H1 (cell line): Measurements from ENCODE around the gene SESN1. TPM values are rescaled to one million over a fixed set of nuclear protein-coding genes. Genes with fewer than 3 reads are reported as not detected.

Source experiments
- ASH2L ChIP-seq: fragments of 200-600, 300-600 bp; sonication (generic); IDR thresholded peaks from one replicate; pipeline ENCODE4 v1.7.1; 2017; ENCODE audit warnings: low read length
- BCL11A ChIP-seq, 2 experiments: IDR thresholded peaks; one replicate each; pipeline ENCODE4 v1.6.1; 2011; ENCODE audit warnings: low read depth in 2 of 2, low read length in 2 of 2, mild to moderate bottlenecking in 2 of 2
- CBX5 ChIP-seq: fragments of 300-800, 300-1000 bp; sonication (generic); IDR thresholded peaks from 2 replicates; pipeline ENCODE4 v1.7.1; 2016; ENCODE audit warnings: antibody characterized with exemption, low read length, low read depth
- CEBPB ChIP-seq: IDR thresholded peaks from 2 replicates; pipeline ENCODE4 v1.6.1; 2012; ENCODE audit warnings: low read depth, low read length
- CHD2 ChIP-seq: IDR thresholded peaks from 2 replicates; pipeline ENCODE4 v1.6.1; 2012; ENCODE audit warnings: low read length, improper control_type of control experiment
- CREB1 ChIP-seq: IDR thresholded peaks from 2 replicates; pipeline ENCODE4 v1.6.1; 2012; ENCODE audit warnings: inconsistent platforms
- CTBP2 ChIP-seq: IDR thresholded peaks from 2 replicates; pipeline ENCODE4 v1.7.0; 2011; ENCODE audit warnings: borderline replicate concordance, mild to moderate bottlenecking, moderate library complexity, mixed read lengths, low read length; ENCODE audit not compliant: insufficient read depth, insufficient read length
- EP300 ChIP-seq, 2 experiments: IDR thresholded peaks; 1 replicate in 1 of 2; 2 replicates in 1 of 2; pipeline ENCODE4 v1.6.1; 2011 to 2012; ENCODE audit warnings: low read depth in 2 of 2, low read length in 2 of 2, mild to moderate bottlenecking in 2 of 2, borderline replicate concordance in 1 of 2, inconsistent platforms in 1 of 2, moderate library complexity in 1 of 2
- KDM4A ChIP-seq: IDR thresholded peaks from one replicate; pipeline ENCODE4 v1.7.1; 2012; ENCODE audit warnings: low read depth, mild to moderate bottlenecking, moderate library complexity, low read length, inconsistent platforms; ENCODE audit not compliant: severe bottlenecking
- PHF8 ChIP-seq: fragments of 200-600 bp; sonication (generic); conservative IDR thresholded peaks from 2 replicates; pipeline ENCODE4 v1.7.1; 2012; ENCODE audit warnings: low read depth, mild to moderate bottlenecking, inconsistent platforms, low read length, moderate library complexity
- POLR2A ChIP-seq, 2 experiments: IDR thresholded peaks; 1 replicate in 1 of 2; 2 replicates in 1 of 2; pipeline ENCODE4 v1.6.1; 2011; ENCODE audit warnings: low read depth in 2 of 2, low read length in 2 of 2, mild to moderate bottlenecking in 2 of 2; ENCODE audit errors: control extremely low read depth in 1 of 2
- RBBP5 ChIP-seq: IDR thresholded peaks from 2 replicates; pipeline ENCODE4 v1.7.1; 2012; ENCODE audit warnings: low read depth, mild to moderate bottlenecking, inconsistent platforms, low read length, moderate library complexity, borderline replicate concordance
- SIN3A ChIP-seq, 2 experiments: IDR thresholded peaks in 1 of 2; conservative IDR thresholded peaks in 1 of 2; 2 replicates each; pipeline ENCODE4 v1.6.1; 2011 to 2012; ENCODE audit warnings: low read length in 2 of 2, improper control_type of control experiment in 1 of 2, low read depth in 1 of 2, mild to moderate bottlenecking in 1 of 2
- SIRT6 ChIP-seq: IDR thresholded peaks from one replicate; pipeline ENCODE4 v1.7.1; 2012; ENCODE audit warnings: low read length, inconsistent platforms
- SIX5 ChIP-seq: IDR thresholded peaks from 2 replicates; pipeline ENCODE4 v1.6.1; 2011; ENCODE audit warnings: mild to moderate bottlenecking, low read depth, low read length
- SP1 ChIP-seq: IDR thresholded peaks from 2 replicates; pipeline ENCODE4 v1.6.1; 2011; ENCODE audit warnings: low read depth, low read length
- SP2 ChIP-seq: IDR thresholded peaks from 2 replicates; pipeline ENCODE4 v1.6.1; 2012; ENCODE audit warnings: mild to moderate bottlenecking, low read length, inconsistent platforms
- SP4 ChIP-seq: IDR thresholded peaks from 2 replicates; pipeline ENCODE4 v1.6.1; 2012; ENCODE audit warnings: low read length, inconsistent platforms
- TAF1 ChIP-seq: IDR thresholded peaks from 2 replicates; pipeline ENCODE4 v1.6.1; 2011; ENCODE audit warnings: mild to moderate bottlenecking, low read depth, low read length
- TAF7 ChIP-seq: optimal IDR thresholded peaks from 2 replicates; pipeline ENCODE3; 2011; ENCODE audit warnings: low read depth, mild to moderate bottlenecking, inconsistent platforms, low read length, moderate library complexity, borderline replicate concordance
- TBP ChIP-seq: IDR thresholded peaks from 2 replicates; pipeline ENCODE4 v1.6.1; 2011; ENCODE audit warnings: low read depth, low read length, improper control_type of control experiment
- TCF12 ChIP-seq: IDR thresholded peaks from 2 replicates; pipeline ENCODE4 v1.6.1; 2011; ENCODE audit warnings: low read depth, mild to moderate bottlenecking, low read length
- polyA plus RNA-seq, 7 experiments: library from polyadenylated mRNA; depleted of rRNA in 3 of 7; stranded (reverse) in 5 of 7; unstranded in 2 of 7; fragments of >200 nt in 5 of 7; fragments of 200-250 nt in 2 of 7; gene quantifications; 1 replicate in 5 of 7; 2 replicates in 1 of 7; 4 replicates in 1 of 7; pipeline versions ENCODE4 v1.2.1 to v1.2.3, GENCODE V29; 2011 to 2013; ENCODE audit warnings: missing spikeins in 2 of 7, mixed read lengths in 2 of 7
- total RNA-seq: library from RNA; stranded (reverse); fragmentation: NEBNext Ultra II Directional; extraction: Animal tissue kit (Norgen Biotek cat#: 25700); gene quantifications from 2 replicates; pipeline ENCODE4 v1.2.1, GENCODE V29; 2021
- TF ChIP-seq, protein P1 (sequence below): IDR thresholded peaks from 2 replicates; pipeline ENCODE4 v1.6.1; 2011; ENCODE audit warnings: low read depth, mild to moderate bottlenecking, low read length; ENCODE audit not compliant: insufficient read depth
- TF ChIP-seq, protein P2 (sequence below): IDR thresholded peaks from 2 replicates; pipeline ENCODE4 v1.6.1; 2012; ENCODE audit warnings: inconsistent platforms

The SESN1 gene
- total and polyA plus RNA-seq, 2 of the 8 experiments (the other 6 are each of a cell fraction or from before 2014, with no cell fraction given) = 12.8 to 15.6 TPM

DNA sequence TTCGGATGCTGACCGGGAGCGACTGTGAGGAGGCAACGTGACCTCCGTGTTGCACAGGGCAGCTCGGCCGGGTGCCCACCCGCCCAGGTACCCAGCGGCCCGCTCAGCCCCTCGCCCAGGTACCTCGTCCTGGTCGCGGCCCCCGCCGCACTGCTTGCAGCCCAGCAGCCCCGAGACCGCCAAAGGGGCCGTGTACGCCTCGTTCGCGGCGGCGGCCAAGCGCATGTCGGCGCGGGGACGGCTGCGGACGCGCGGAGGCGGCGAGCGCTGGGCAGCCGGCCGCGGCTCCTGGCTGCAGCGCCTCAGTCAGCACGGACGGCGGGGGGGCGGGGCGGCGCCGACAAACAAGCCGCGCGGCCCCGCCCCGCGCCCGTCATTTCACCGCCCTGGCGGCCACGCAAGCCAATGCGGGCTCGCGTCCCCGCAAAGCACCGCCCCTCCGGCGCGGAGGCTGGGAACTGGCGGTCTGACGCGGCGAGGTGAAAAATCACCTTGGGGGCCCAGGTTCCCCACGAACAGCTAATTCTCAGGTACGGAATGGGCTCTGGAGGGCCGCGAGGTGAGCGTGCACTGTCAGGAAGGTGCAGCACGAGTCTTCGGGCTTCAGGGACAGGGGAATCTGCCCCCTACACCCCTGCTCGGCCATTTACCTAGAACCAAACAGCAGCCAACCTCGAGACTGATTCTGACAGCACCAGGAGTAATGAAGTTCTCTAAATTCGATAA is 85.2 kb downstream of the SESN1 start (continued):
- TF ChIP-seq KDM4A (peak; percentile 81), CHD2 (peak; percentile 86), TAF7 (peak; percentile 66), CREB1 (peak; percentile 58; the same call in 1 of the 2 replicates), RBBP5 (peak; percentile 95; the same call in 1 of the 2 replicates), CTBP2 (no peak), TAF1 (peak; percentile 79; the same call in 1 of the 2 replicates), TCF12 (peak; percentile 83; the same call in 1 of the 2 replicates), SP2 (peak; percentile 30; the same call in 1 of the 2 replicates), EP300 (IDR thresholded peaks at IDR 0.05; ENCODE audit: borderline replicate concordance in 1 of 2, low read depth in 2 of 2, low read length in 2 of 2) (no peak), CBX5 (no peak), ASH2L (peak; percentile 92), SIN3A (conservative IDR thresholded peaks at IDR 0.05 in 1 of 2, IDR thresholded peaks at IDR 0.05 in 1 of 2; ENCODE audit: low read depth in 1 of 2, low read length in 2 of 2) (no peak; a peak in 1 of 4 replicates), SIRT6 (no peak), POLR2A (IDR thresholded peaks at IDR 0.05; ENCODE audit: control extremely low read depth in 1 of 2, low read depth in 2 of 2, low read length in 2 of 2) (no peak; a peak in 1 of 3 replicates), BCL11A (IDR thresholded peaks at IDR 0.05; ENCODE audit: low read depth in 2 of 2, low read length in 2 of 2) (no peak), TBP (peak; percentile 75; the same call in 1 of the 2 replicates), SIX5 (no peak), SP4 (peak; percentile 96), PHF8 (peak; percentile 76; the same call in 1 of the 2 replicates), CEBPB (no peak), SP1 (peak; percentile 92)
- TF ChIP-seq, protein P1, sequence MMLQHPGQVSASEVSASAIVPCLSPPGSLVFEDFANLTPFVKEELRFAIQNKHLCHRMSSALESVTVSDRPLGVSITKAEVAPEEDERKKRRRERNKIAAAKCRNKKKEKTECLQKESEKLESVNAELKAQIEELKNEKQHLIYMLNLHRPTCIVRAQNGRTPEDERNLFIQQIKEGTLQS = no peak
- TF ChIP-seq, protein P2, sequence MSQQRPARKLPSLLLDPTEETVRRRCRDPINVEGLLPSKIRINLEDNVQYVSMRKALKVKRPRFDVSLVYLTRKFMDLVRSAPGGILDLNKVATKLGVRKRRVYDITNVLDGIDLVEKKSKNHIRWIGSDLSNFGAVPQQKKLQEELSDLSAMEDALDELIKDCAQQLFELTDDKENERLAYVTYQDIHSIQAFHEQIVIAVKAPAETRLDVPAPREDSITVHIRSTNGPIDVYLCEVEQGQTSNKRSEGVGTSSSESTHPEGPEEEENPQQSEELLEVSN = peak; percentile 16; the same call in 1 of the 2 replicates
